Activated naive CD4-positive, alpha-beta T cell treated with anti-CD3 and anti-CD28 coated beads, Interleukin-2, amount 10 ng/mL, durations not matched to agents 7 days and 5 days (primary cell): ENCODE measurements around the gene LAMC3.
"Not testable (repeated sequence)": the region's sequence is repeated elsewhere in the genome, so short reads cannot be mapped to it uniquely, and the experiment has no call there.

Experiments used
- CTCF ChIA-PET: fragments of 350-600 bp; sonication (Branson Sonifier 250); formaldehyde crosslinking; loops from one replicate; lab custom pipeline; 2021; ENCODE audit warnings: antibody characterized with exemption; lab: Charles Lee
- DNase-seq: peaks from one replicate; pipeline ENCODE4 v3.0.0-alpha.2; 2020
- H3K27ac Mint-ChIP-seq: one replicate; pipeline ENCODE4 v1.8.0; 2021; ENCODE audit warnings: mild to moderate bottlenecking, moderate library complexity, mixed read lengths
- H3K27me3 Mint-ChIP-seq: one replicate; pipeline ENCODE4 v1.8.0; 2021; ENCODE audit warnings: mild to moderate bottlenecking, mixed read lengths
- H3K36me3 Mint-ChIP-seq: one replicate; pipeline ENCODE4 v1.8.0; 2021; ENCODE audit warnings: mixed read lengths
- H3K4me1 Mint-ChIP-seq: one replicate; pipeline ENCODE4 v1.8.0; 2021; ENCODE audit warnings: mixed read lengths
- H3K4me3 Mint-ChIP-seq: one replicate; pipeline ENCODE4 v1.8.0; 2021; ENCODE audit warnings: mild to moderate bottlenecking, moderate library complexity, mixed read lengths
- H3K9me3 Mint-ChIP-seq: one replicate; pipeline ENCODE4 v1.8.0; 2021; ENCODE audit warnings: mixed read lengths

The LAMC3 gene

GRCh38 chr9:131105952-131106351 is 97.0 kb downstream of the LAMC3 start:
- H3K4me3 Mint-ChIP-seq: no peak overlapping the region

GRCh38 chr9:131107760-131108159 is 98.8 kb downstream of the LAMC3 start:
- Mint-ChIP-seq H3K4me1 (no peaks in the 10 kb centered on the region), H3K27ac (no peak overlapping the region), H3K9me3 (no peaks in the 10 kb centered on the region), H3K27me3 (no peaks in the 10 kb centered on the region), H3K4me3 (no peak overlapping the region), H3K36me3 (no peaks in the 10 kb centered on the region)
- no peak for DNase-seq
- CTCF ChIA-PET: no interaction called here

More at GRCh38 chr9:131105952-131106351, 97.0 kb downstream of the LAMC3 start:
- Mint-ChIP-seq H3K9me3 (no peaks in the 10 kb centered on the region), H3K36me3 (no peaks in the 10 kb centered on the region), H3K27me3 (no peaks in the 10 kb centered on the region), H3K27ac (no peak overlapping the region), H3K4me1 (no peaks in the 10 kb centered on the region)
- no peak for DNase-seq
- CTCF ChIA-PET: no interaction called here

- no peak for DNase-seq
- H3K36me3 Mint-ChIP-seq: no peaks in the 10 kb centered on the region
- no peak overlapping the region for H3K27ac Mint-ChIP-seq
- H3K4me3 Mint-ChIP-seq: no peak overlapping the region
- no peaks in the 10 kb centered on the region for H3K9me3 Mint-ChIP-seq
- peaks cover 6% of the 10 kb centered on the region for H3K27me3 Mint-ChIP-seq
- H3K4me1 Mint-ChIP-seq: no peaks in the 10 kb centered on the region
- CTCF ChIA-PET: interaction anchor here (0.6 kb wide), 2 partner anchors 10 to 653 kb away, joined by 3 read pairs; no protein-coding TSS in a partner anchor
Observed at GRCh38 chr9:131111186-131111853, 102.3 kb downstream of the LAMC3 start.

GRCh38 chr9:131111854-131112311 is 102.9 kb downstream of the LAMC3 start:
- no peaks in the 10 kb centered on the region for H3K36me3 Mint-ChIP-seq
- no peaks in the 10 kb centered on the region for H3K9me3 Mint-ChIP-seq
- DNase-seq: no peak
- H3K4me1 Mint-ChIP-seq: no peaks in the 10 kb centered on the region
- H3K27ac Mint-ChIP-seq: no peak overlapping the region
- CTCF ChIA-PET: no interaction called here
- peaks cover 9% of the 10 kb centered on the region for H3K27me3 Mint-ChIP-seq
- H3K4me3 Mint-ChIP-seq: no peak overlapping the region

GRCh38 chr9:131112374-131113154 is 103.6 kb downstream of the LAMC3 start:
- H3K4me1 Mint-ChIP-seq: no peaks in the 10 kb centered on the region
- no peak overlapping the region for H3K27ac Mint-ChIP-seq

GRCh38 chr9:131113655-131114054 is 104.7 kb downstream of the LAMC3 start:
- Mint-ChIP-seq H3K9me3 (no peaks in the 10 kb centered on the region), H3K36me3 (no peaks in the 10 kb centered on the region), H3K4me1 (no peaks in the 10 kb centered on the region), H3K4me3 (no peak overlapping the region), H3K27ac (no peak overlapping the region), H3K27me3 (peaks cover 27% of the 10 kb centered on the region)
- DNase-seq: no peak
- CTCF ChIA-PET: no interaction called here

More at GRCh38 chr9:131112374-131113154, 103.6 kb downstream of the LAMC3 start:
- Mint-ChIP-seq H3K9me3 (no peaks in the 10 kb centered on the region), H3K4me3 (no peak overlapping the region), H3K36me3 (no peaks in the 10 kb centered on the region), H3K27me3 (peaks cover 16% of the 10 kb centered on the region)
- DNase-seq: no peak
- CTCF ChIA-PET: no interaction called here

GRCh38 chr9:131114084-131114535 is 105.1 kb downstream of the LAMC3 start:
- no peaks in the 10 kb centered on the region for H3K4me1 Mint-ChIP-seq
- peaks cover 27% of the 10 kb centered on the region for H3K27me3 Mint-ChIP-seq
- H3K36me3 Mint-ChIP-seq: no peaks in the 10 kb centered on the region
- no peak for DNase-seq
- no peak overlapping the region for H3K27ac Mint-ChIP-seq
- CTCF ChIA-PET: no interaction called here
- no peak overlapping the region for H3K4me3 Mint-ChIP-seq
- H3K9me3 Mint-ChIP-seq: no peaks in the 10 kb centered on the region

GRCh38 chr9:131115360-131115742 is 106.4 kb downstream of the LAMC3 start:
- H3K27ac Mint-ChIP-seq, H3K36me3 Mint-ChIP-seq, CTCF ChIA-PET, DNase-seq, H3K4me1 Mint-ChIP-seq, H3K4me3 Mint-ChIP-seq, H3K9me3 Mint-ChIP-seq: not testable (repeated sequence)
- peaks cover 35% of the 10 kb centered on the region for H3K27me3 Mint-ChIP-seq

GRCh38 chr9:131116281-131117120 is 107.5 kb downstream of the LAMC3 start:
- Mint-ChIP-seq H3K9me3 (no peaks in the 10 kb centered on the region), H3K27me3 (peaks cover 35% of the 10 kb centered on the region), H3K27ac (no peak overlapping the region), H3K4me1 (no peaks in the 10 kb centered on the region), H3K36me3 (no peaks in the 10 kb centered on the region), H3K4me3 (no peak overlapping the region)
- CTCF ChIA-PET: no interaction called here
- no peak for DNase-seq

- H3K4me1 Mint-ChIP-seq: no peaks in the 10 kb centered on the region
- H3K27me3 Mint-ChIP-seq: peaks cover 35% of the 10 kb centered on the region
Observed at GRCh38 chr9:131117121-131117761, 108.3 kb downstream of the LAMC3 start.

GRCh38 chr9:131117762-131118145 is 108.8 kb downstream of the LAMC3 start:
- no peaks in the 10 kb centered on the region for H3K36me3 Mint-ChIP-seq
- H3K9me3 Mint-ChIP-seq: no peaks in the 10 kb centered on the region
- H3K27me3 Mint-ChIP-seq: peaks cover 35% of the 10 kb centered on the region
- H3K27ac Mint-ChIP-seq: no peak overlapping the region
- CTCF ChIA-PET: no interaction called here
- H3K4me3 Mint-ChIP-seq: no peak overlapping the region
- no peak for DNase-seq
- H3K4me1 Mint-ChIP-seq: no peaks in the 10 kb centered on the region

More at GRCh38 chr9:131117121-131117761, 108.3 kb downstream of the LAMC3 start:
- no peak for DNase-seq
- H3K9me3 Mint-ChIP-seq: no peaks in the 10 kb centered on the region
- CTCF ChIA-PET: no interaction called here
- H3K36me3 Mint-ChIP-seq: no peaks in the 10 kb centered on the region
- no peak overlapping the region for H3K4me3 Mint-ChIP-seq
- H3K27ac Mint-ChIP-seq: no peak overlapping the region

GRCh38 chr9:131119600-131119999 is 110.6 kb downstream of the LAMC3 start:
- H3K36me3 Mint-ChIP-seq: no peaks in the 10 kb centered on the region
- H3K4me3 Mint-ChIP-seq: no peak overlapping the region
- CTCF ChIA-PET: no interaction called here
- H3K27ac Mint-ChIP-seq: no peak overlapping the region
- no peak for DNase-seq
- H3K4me1 Mint-ChIP-seq: peaks cover under 1% of the 10 kb centered on the region
- H3K9me3 Mint-ChIP-seq: no peaks in the 10 kb centered on the region
- peaks cover 30% of the 10 kb centered on the region for H3K27me3 Mint-ChIP-seq

- H3K27ac Mint-ChIP-seq: no peak overlapping the region
- H3K4me1 Mint-ChIP-seq: peaks cover 6% of the 10 kb centered on the region
- H3K9me3 Mint-ChIP-seq: no peaks in the 10 kb centered on the region
- no peak for DNase-seq
- H3K4me3 Mint-ChIP-seq: no peak overlapping the region
- CTCF ChIA-PET: no interaction called here
- H3K27me3 Mint-ChIP-seq: peaks cover 32% of the 10 kb centered on the region
- no peaks in the 10 kb centered on the region for H3K36me3 Mint-ChIP-seq
Observed at GRCh38 chr9:131120620-131121228, 111.8 kb downstream of the LAMC3 start.
